NCI-H510A treated with DMSO at 0.1 percent for 48 hours (cell line): ENCODE data around the gene PCSK2.

Source experiments
- DNase-seq: peaks from one replicate; lab custom pipeline; 2025; lab: John Stamatoyannopoulos, UW

The PCSK2 gene

GRCh38 chr20:17505636-17506517 is 279.0 kb downstream of the PCSK2 start:
- no peak for DNase-seq

GRCh38 chr20:17507032-17507431 is 280.2 kb downstream of the PCSK2 start:
- no peak for DNase-seq

- DNase-seq, result no peak
Observed at GRCh38 chr20:17507531-17507930, 280.7 kb downstream of the PCSK2 start.

- DNase-seq, result no peak
Observed at GRCh38 chr20:17508756-17509155, 281.9 kb downstream of the PCSK2 start.

GRCh38 chr20:17510548-17510947 is 283.7 kb downstream of the PCSK2 start:
- no peak for DNase-seq

- no peak for DNase-seq
Observed at GRCh38 chr20:17511401-17511800, 284.6 kb downstream of the PCSK2 start.

GRCh38 chr20:17513939-17514338 is 287.1 kb downstream of the PCSK2 start:
- DNase-seq, result no peak

GRCh38 chr20:17515053-17515452 is 288.2 kb downstream of the PCSK2 start:
- no peak for DNase-seq

GRCh38 chr20:17518339-17519052 is 291.7 kb downstream of the PCSK2 start:
- DNase-seq, result no peak

GRCh38 chr20:17519606-17520285 is 292.9 kb downstream of the PCSK2 start:
- DNase-seq, result no peak

GRCh38 chr20:17520583-17520982 is 293.7 kb downstream of the PCSK2 start:
- DNase-seq, result no peak

GRCh38 chr20:17522528-17522927 is 295.7 kb downstream of the PCSK2 start:
- no peak for DNase-seq

- DNase-seq, result no peak
Observed at GRCh38 chr20:17523326-17523725, 296.5 kb downstream of the PCSK2 start.

- DNase-seq, result no peak
Observed at GRCh38 chr20:17524560-17524959, 297.7 kb downstream of the PCSK2 start.

- no peak for DNase-seq
Observed at GRCh38 chr20:17525132-17525531, 298.3 kb downstream of the PCSK2 start.

- DNase-seq, result peak; percentile 69
Observed at GRCh38 chr20:17525650-17526049, 298.8 kb downstream of the PCSK2 start.

GRCh38 chr20:17529586-17529985 is 302.7 kb downstream of the PCSK2 start:
- no peak for DNase-seq

- no peak for DNase-seq
Observed at GRCh38 chr20:17530153-17530552, 303.3 kb downstream of the PCSK2 start.

- DNase-seq, result peak; percentile 77
Observed at GRCh38 chr20:17530716-17531664, 304.1 kb downstream of the PCSK2 start, which contains the start of gene BFSP1. TSS of gene BFSP1 (minus strand) at chr20:17531379. CDS start at chr20:17531329, 50 bp downstream.

GRCh38 chr20:17531665-17532025 is 304.8 kb downstream of the PCSK2 start:
- peak; percentile 63 for DNase-seq

- DNase-seq, result peak; percentile 52
Observed at GRCh38 chr20:17533396-17533795, 306.6 kb downstream of the PCSK2 start.
